Measurements from ENCODE around the gene TRAPPC8. TPM values are rescaled to one million over a fixed set of nuclear protein-coding genes. Genes with fewer than 3 reads are reported as not detected.
A peak's percentile ranks its signal among the peaks of the same experiment; 100 is the strongest.

TRAPPC8 gene
- total and polyA plus RNA-seq, 2 experiments from 2014 or later, result 27.2 to 66.2 TPM

DNA sequence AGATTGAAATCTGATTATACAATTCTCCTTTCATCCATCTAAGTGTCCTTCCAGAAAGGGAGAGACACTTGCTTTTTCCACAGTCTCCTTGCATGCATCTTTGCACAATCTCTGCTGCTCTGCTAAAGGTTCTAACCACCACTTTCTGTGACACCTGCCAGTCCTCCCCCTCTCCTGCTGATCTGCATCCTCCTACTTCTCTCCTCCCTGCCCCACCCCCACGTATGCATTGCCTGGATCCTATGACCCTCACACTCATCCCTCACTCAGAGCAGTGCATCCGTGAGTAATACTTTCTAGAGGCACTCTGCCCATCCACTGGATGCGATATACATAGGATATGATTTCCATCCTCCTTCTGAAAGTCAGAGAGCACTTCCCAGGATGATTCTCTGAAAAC is 27.7 kb upstream of the TRAPPC8 start:
- no peak overlapping the region for H3K4me3 ChIP-seq
- no peaks in the 10 kb centered on the region for H3K79me2 ChIP-seq (replicated peaks; ENCODE audit: insufficient read depth)
- H3K9me3 Mint-ChIP-seq, result peaks cover 38% of the 10 kb centered on the region
- ATAC-seq, result peak; percentile 48
- H3K4me3 Mint-ChIP-seq, result no peak overlapping the region
- H3K36me3 ChIP-seq (ENCODE audit: insufficient read depth), result no peaks in the 10 kb centered on the region
- H3K4me2 ChIP-seq, result no peak overlapping the region
- H3K27me3 Mint-ChIP-seq (ENCODE audit: insufficient read depth, low read depth, poor library complexity), result no peaks in the 10 kb centered on the region
- H3K27ac Mint-ChIP-seq, result no peak overlapping the region
- no peaks in the 10 kb centered on the region for H4K20me1 ChIP-seq (replicated peaks; ENCODE audit: insufficient read depth)
- H3K27ac ChIP-seq (ENCODE audit: low read depth), result no peak overlapping the region
- H3K27me3 ChIP-seq (ENCODE audit: insufficient read depth), result no peaks in the 10 kb centered on the region
- no peaks in the 10 kb centered on the region for H3F3A ChIP-seq (replicated peaks; ENCODE audit: low read depth)
- no peaks in the 10 kb centered on the region; the same call in 1 of the 2 replicates for H3K9me2 ChIP-seq (ENCODE audit: insufficient read depth)
- H2AFZ ChIP-seq, result no peak overlapping the region
- peaks cover 26% of the 10 kb centered on the region for H3K36me3 Mint-ChIP-seq (ENCODE audit: low read depth)
- no peak for DNase-seq (ENCODE audit: low spot score)
- TF ChIP-seq CREB1 (CRISPR knock-in tag; IDR thresholded peaks at IDR 0.05; ENCODE audit: low read depth) (no peak), EZH2 (IDR thresholded peaks at IDR 0.05; ENCODE audit: low read depth, unreplicated experiment) (no peak), EZH2phosphoT487 (IDR thresholded peaks at IDR 0.05; ENCODE audit: unreplicated experiment) (no peak), STAT1 (IDR thresholded peaks at IDR 0.05; ENCODE audit: unreplicated experiment) (no peak), ZNF114 (CRISPR knock-in tag; IDR thresholded peaks at IDR 0.05) (no peak), ZNF331 (CRISPR knock-in tag; IDR thresholded peaks at IDR 0.05; ENCODE audit: low read depth) (no peak), NANOG (IDR thresholded peaks at IDR 0.05; ENCODE audit: borderline replicate concordance) (no peak)
- TF ChIP-seq, protein P1, sequence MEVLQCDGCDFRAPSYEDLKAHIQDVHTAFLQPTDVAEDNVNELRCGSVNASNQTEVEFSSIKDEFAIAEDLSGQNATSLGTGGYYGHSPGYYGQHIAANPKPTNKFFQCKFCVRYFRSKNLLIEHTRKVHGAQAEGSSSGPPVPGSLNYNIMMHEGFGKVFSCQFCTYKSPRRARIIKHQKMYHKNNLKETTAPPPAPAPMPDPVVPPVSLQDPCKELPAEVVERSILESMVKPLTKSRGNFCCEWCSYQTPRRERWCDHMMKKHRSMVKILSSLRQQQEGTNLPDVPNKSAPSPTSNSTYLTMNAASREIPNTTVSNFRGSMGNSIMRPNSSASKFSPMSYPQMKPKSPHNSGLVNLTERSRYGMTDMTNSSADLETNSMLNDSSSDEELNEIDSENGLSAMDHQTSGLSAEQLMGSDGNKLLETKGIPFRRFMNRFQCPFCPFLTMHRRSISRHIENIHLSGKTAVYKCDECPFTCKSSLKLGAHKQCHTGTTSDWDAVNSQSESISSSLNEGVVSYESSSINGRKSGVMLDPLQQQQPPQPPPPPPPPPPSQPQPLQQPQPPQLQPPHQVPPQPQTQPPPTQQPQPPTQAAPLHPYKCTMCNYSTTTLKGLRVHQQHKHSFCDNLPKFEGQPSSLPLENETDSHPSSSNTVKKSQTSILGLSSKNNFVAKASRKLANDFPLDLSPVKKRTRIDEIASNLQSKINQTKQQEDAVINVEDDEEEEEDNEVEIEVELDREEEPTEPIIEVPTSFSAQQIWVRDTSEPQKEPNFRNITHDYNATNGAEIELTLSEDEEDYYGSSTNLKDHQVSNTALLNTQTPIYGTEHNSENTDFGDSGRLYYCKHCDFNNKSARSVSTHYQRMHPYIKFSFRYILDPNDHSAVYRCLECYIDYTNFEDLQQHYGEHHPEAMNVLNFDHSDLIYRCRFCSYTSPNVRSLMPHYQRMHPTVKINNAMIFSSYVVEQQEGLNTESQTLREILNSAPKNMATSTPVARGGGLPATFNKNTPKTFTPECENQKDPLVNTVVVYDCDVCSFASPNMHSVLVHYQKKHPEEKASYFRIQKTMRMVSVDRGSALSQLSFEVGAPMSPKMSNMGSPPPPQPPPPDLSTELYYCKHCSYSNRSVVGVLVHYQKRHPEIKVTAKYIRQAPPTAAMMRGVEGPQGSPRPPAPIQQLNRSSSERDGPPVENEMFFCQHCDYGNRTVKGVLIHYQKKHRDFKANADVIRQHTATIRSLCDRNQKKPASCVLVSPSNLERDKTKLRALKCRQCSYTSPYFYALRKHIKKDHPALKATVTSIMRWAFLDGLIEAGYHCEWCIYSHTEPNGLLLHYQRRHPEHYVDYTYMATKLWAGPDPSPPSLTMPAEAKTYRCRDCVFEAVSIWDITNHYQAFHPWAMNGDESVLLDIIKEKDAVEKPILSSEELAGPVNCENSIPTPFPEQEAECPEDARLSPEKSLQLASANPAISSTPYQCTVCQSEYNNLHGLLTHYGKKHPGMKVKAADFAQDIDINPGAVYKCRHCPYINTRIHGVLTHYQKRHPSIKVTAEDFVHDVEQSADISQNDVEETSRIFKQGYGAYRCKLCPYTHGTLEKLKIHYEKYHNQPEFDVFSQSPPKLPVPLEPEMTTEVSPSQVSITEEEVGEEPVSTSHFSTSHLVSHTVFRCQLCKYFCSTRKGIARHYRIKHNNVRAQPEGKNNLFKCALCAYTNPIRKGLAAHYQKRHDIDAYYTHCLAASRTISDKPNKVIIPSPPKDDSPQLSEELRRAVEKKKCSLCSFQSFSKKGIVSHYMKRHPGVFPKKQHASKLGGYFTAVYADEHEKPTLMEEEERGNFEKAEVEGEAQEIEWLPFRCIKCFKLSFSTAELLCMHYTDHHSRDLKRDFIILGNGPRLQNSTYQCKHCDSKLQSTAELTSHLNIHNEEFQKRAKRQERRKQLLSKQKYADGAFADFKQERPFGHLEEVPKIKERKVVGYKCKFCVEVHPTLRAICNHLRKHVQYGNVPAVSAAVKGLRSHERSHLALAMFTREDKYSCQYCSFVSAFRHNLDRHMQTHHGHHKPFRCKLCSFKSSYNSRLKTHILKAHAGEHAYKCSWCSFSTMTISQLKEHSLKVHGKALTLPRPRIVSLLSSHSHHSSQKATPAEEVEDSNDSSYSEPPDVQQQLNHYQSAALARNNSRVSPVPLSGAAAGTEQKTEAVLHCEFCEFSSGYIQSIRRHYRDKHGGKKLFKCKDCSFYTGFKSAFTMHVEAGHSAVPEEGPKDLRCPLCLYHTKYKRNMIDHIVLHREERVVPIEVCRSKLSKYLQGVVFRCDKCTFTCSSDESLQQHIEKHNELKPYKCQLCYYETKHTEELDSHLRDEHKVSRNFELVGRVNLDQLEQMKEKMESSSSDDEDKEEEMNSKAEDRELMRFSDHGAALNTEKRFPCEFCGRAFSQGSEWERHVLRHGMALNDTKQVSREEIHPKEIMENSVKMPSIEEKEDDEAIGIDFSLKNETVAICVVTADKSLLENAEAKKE (CRISPR knock-in tag; IDR thresholded peaks at IDR 0.05), result no peak
- TF ChIP-seq, protein P2, sequence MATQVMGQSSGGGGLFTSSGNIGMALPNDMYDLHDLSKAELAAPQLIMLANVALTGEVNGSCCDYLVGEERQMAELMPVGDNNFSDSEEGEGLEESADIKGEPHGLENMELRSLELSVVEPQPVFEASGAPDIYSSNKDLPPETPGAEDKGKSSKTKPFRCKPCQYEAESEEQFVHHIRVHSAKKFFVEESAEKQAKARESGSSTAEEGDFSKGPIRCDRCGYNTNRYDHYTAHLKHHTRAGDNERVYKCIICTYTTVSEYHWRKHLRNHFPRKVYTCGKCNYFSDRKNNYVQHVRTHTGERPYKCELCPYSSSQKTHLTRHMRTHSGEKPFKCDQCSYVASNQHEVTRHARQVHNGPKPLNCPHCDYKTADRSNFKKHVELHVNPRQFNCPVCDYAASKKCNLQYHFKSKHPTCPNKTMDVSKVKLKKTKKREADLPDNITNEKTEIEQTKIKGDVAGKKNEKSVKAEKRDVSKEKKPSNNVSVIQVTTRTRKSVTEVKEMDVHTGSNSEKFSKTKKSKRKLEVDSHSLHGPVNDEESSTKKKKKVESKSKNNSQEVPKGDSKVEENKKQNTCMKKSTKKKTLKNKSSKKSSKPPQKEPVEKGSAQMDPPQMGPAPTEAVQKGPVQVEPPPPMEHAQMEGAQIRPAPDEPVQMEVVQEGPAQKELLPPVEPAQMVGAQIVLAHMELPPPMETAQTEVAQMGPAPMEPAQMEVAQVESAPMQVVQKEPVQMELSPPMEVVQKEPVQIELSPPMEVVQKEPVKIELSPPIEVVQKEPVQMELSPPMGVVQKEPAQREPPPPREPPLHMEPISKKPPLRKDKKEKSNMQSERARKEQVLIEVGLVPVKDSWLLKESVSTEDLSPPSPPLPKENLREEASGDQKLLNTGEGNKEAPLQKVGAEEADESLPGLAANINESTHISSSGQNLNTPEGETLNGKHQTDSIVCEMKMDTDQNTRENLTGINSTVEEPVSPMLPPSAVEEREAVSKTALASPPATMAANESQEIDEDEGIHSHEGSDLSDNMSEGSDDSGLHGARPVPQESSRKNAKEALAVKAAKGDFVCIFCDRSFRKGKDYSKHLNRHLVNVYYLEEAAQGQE (IDR thresholded peaks at IDR 0.05; ENCODE audit: unreplicated experiment), result no peak
- TF ChIP-seq, protein P3, sequence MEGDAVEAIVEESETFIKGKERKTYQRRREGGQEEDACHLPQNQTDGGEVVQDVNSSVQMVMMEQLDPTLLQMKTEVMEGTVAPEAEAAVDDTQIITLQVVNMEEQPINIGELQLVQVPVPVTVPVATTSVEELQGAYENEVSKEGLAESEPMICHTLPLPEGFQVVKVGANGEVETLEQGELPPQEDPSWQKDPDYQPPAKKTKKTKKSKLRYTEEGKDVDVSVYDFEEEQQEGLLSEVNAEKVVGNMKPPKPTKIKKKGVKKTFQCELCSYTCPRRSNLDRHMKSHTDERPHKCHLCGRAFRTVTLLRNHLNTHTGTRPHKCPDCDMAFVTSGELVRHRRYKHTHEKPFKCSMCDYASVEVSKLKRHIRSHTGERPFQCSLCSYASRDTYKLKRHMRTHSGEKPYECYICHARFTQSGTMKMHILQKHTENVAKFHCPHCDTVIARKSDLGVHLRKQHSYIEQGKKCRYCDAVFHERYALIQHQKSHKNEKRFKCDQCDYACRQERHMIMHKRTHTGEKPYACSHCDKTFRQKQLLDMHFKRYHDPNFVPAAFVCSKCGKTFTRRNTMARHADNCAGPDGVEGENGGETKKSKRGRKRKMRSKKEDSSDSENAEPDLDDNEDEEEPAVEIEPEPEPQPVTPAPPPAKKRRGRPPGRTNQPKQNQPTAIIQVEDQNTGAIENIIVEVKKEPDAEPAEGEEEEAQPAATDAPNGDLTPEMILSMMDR (conservative IDR thresholded peaks at IDR 0.05; ENCODE audit: low read depth in 2 of 2), result no peak
- no peaks in the 10 kb centered on the region for H3K4me1 ChIP-seq (ENCODE audit: insufficient read depth)
- H3K4me1 Mint-ChIP-seq, result peaks cover 4% of the 10 kb centered on the region
